Esophagus squamous epithelium (tissue), 4 donors: ENCODE data around the gene SLC9C2.
"Not testable (repeated sequence)": the region's sequence is repeated elsewhere in the genome, so short reads cannot be mapped to it uniquely, and the experiment has no call there.

Source experiments
- POLR2A ChIP-seq, 4 donors: fragments of 450-650 bp; IDR thresholded peaks; one replicate each; pipeline ENCODE4 v1.6.1; 2017; ENCODE audit warnings: antibody characterized with exemption in 4 of 4, mild to moderate bottlenecking in 4 of 4, moderate library complexity in 3 of 4
- TF ChIP-seq, protein P1 (sequence below), 6 experiments: fragments of 450-650 bp in 4 of 6; fragments of 200-600 bp in 2 of 6; sonication (generic) in 2 of 6; IDR thresholded peaks; one replicate each; pipeline ENCODE4 v1.5.1; 2016 to 2019; ENCODE audit warnings: antibody characterized with exemption in 6 of 6, mild to moderate bottlenecking in 4 of 6, moderate library complexity in 4 of 6

GRCh38 chr1:173563846-173564245 is 39.0 kb downstream of the SLC9C2 start:
- TF ChIP-seq, protein P1, sequence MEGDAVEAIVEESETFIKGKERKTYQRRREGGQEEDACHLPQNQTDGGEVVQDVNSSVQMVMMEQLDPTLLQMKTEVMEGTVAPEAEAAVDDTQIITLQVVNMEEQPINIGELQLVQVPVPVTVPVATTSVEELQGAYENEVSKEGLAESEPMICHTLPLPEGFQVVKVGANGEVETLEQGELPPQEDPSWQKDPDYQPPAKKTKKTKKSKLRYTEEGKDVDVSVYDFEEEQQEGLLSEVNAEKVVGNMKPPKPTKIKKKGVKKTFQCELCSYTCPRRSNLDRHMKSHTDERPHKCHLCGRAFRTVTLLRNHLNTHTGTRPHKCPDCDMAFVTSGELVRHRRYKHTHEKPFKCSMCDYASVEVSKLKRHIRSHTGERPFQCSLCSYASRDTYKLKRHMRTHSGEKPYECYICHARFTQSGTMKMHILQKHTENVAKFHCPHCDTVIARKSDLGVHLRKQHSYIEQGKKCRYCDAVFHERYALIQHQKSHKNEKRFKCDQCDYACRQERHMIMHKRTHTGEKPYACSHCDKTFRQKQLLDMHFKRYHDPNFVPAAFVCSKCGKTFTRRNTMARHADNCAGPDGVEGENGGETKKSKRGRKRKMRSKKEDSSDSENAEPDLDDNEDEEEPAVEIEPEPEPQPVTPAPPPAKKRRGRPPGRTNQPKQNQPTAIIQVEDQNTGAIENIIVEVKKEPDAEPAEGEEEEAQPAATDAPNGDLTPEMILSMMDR (IDR thresholded peaks at IDR 0.05), result not testable (repeated sequence)
- TF ChIP-seq POLR2A (IDR thresholded peaks at IDR 0.05), result not testable (repeated sequence)
